Effector CD8-positive, alpha-beta T cell (primary cell): ENCODE measurements around the gene TBCD.
A peak's percentile ranks its signal among the peaks of the same experiment; 100 is the strongest.
"Not testable (repeated sequence)": the region's sequence is repeated elsewhere in the genome, so short reads cannot be mapped to it uniquely, and the experiment has no call there.

Experiments used
- DNase-seq: peaks from one replicate; lab custom pipeline; 2025; lab: John Stamatoyannopoulos, UW

The TBCD gene

GRCh38 chr17:82767041-82767754 lies 15.3 kb downstream of the TBCD start:
- DNase-seq = no peak

DNA sequence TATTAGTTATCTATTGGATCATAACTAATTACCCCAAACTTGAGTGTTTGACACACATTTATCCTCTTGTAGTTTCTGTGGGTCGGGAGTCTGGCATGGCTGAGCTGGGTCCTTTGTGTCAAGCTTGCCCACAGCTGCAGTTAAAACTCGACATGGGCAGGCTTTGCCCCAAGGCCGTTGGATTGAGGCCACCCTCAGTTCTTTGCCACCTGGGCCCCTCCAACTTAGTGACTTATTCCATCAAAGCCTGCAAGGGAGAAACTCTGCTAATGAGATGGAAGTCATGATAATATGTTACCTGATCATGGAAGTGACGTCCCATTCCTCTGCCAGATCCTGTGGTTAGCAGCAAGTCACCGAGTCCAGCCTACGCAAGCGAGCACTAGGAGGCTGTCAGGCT lies 17.2 kb downstream of the TBCD start:
- no peak for DNase-seq

DNA sequence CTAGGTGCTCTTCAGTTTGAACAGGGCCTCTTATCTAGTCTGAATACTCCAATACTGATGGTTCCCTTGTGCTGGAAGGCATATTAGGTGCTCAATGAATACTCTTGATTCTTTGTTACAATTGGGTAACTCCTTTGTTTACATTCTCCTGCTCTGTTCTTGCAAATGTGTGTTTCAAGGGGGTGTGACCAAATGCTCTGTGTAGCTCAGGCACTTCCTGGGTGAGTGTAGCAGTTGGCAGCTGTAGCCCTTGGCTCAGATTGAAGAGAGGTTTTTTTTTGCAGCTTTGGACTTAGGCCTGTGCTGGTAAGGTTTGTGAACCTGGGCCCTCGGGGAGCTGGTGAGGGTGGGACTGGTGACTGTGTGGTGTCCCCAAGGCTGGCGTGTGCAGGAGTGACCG lies 20.2 kb downstream of the TBCD start:
- no peak for DNase-seq

- not testable (repeated sequence) for DNase-seq
Observed at GRCh38 chr17:82774456-82774855, 22.6 kb downstream of the TBCD start.

- DNase-seq = peak; percentile 39
Observed at GRCh38 chr17:82775001-82775823, 23.3 kb downstream of the TBCD start.

GRCh38 chr17:82776454-82776853 lies 24.6 kb downstream of the TBCD start:
- no peak for DNase-seq

DNA sequence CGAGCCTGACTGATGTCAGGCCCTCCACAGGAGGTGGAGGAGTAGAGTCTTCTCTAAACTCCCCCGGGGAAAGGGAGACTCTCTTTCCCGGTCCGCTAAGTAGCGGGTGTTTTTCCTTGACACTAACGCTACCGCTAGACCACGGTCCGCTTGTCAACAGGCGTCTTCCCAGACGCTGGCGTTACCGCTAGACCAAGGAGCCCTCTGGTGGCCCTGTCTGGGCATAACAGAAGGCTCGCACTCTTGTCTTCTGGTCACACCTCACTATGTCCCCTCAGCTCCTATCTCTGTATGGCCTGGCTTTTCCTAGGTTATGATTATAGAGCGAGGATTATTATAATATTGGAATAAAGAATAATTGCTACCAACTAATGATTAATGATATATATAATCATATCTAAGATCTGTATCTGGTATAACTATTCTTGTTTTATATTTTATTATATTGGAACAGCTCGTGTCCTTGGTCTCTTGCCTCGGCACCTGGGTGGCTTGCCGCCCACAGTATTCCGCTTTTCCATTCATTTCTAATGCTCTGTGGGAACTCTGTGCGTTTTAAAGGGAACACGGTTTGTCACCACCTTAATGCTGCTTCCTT lies 26.0 kb downstream of the TBCD start:
- not testable (repeated sequence) for DNase-seq

- DNase-seq = no peak
Observed at GRCh38 chr17:82779541-82779940, 27.7 kb downstream of the TBCD start.

GRCh38 chr17:82780195-82780594 lies 28.3 kb downstream of the TBCD start:
- DNase-seq = no peak

GRCh38 chr17:82780971-82781893 lies 29.4 kb downstream of the TBCD start:
- DNase-seq = no peak

DNA sequence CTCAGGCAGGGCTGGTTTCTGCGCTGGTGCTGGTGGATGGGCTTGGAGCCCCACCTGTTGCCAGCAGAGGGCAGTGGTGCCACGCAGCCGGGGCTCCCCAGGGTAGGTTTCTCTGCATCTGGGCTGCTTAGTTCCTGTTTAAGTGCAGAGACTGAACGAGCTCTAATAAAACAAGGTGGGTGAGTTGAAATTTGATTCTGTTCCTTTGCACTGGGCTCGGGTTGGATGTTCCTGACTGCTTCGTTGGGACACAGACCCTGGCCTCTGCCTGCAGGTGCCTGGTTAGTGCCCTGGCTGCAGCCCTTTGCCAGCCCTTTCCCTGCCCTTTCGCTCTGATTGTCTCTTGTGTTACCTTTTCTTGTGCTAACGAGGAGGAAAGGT lies 30.0 kb downstream of the TBCD start:
- peak; percentile 70 for DNase-seq

- DNase-seq = no peak
Observed at GRCh38 chr17:82782657-82783207, 30.9 kb downstream of the TBCD start.

DNA sequence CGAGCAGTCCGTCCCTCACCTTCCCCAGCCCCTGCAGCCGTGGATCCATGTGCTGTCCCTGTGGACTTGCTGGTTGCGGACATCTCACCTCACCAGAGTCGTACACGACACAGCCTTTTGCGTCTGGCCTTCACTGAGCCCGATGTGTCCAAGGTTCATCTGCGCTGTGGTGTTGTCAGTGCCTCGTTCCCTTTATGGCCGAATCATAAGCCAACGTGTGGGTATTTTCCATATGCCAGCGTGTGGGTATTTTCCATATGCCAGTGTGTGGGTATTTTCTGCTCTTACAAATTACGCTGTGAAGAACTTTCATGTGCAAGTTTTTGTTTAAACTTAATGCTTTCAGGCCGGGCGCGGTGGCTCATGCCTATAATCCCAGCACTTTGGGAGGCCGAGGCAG lies 31.6 kb downstream of the TBCD start:
- DNase-seq = no peak

- DNase-seq = not testable (repeated sequence)
Observed at GRCh38 chr17:82785581-82785980, 33.7 kb downstream of the TBCD start.

- no peak for DNase-seq
Observed at GRCh38 chr17:82786427-82786826, 34.6 kb downstream of the TBCD start.

DNA sequence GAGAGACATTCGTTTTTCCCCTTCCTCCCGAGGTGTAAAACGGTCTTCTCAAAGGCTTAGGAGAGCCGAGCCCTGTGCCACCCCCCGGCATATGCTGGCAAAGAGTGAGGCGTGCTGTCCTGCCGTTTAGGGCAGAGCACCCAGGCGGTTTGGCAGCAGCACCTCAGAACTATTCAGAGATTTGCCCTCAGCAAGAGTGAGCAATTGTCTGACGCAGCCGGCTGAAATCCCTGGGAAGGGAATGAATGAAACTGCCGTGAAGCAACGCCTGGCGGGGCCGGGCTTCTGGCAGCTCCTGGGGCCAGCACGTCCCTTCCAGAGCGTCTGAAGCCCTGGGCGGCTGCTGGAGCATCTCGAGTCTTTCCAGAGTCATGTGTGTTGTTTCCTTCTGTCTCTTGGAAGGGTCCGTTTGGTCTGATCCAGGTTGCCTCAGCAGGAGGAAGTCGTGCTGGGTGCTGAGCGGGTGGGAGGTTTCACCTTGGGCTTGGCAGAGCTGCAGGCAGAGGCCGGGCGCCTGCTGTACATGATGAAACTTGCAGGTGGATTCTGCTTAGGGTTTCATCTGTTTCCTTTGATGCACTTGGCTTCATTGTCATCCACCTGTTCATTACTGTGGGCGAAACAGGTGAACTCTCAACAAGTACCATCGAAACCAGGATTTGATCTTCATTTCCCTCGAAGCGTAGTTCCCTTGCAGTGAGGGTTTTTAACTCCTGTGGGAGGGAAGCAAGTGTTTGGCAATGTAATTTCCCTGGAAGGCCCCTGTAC lies 35.4 kb downstream of the TBCD start:
- DNase-seq = no peak

- no peak for DNase-seq
Observed at GRCh38 chr17:82788206-82789001, 36.5 kb downstream of the TBCD start.

DNA sequence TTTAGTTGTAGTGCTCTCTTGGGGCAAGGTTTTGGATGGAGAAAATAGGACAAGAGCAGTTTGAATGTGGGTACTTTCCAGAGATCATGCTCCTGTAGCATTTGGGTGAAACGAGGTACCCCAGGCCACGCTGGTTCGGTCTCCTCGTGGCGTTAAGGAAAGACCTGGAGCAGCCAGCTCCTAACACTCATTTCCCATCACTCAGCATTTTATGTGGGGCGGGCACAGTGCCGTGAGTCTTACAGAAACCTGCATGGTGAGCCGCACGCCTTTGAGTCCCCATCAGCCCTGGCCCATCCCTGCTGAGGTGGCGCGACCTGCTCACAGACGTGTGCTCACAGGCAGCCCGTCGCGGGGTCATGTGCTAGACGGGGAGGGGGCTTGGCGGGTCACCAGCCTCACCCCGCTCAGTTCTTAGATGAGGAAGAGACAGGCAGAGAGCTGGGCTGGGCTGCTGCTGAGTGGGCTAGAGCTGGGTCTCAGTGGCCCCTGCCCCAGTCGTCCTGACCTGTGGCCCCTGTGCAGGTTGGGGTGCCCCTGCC lies 37.3 kb downstream of the TBCD start:
- no peak for DNase-seq

- no peak for DNase-seq
Observed at GRCh38 chr17:82789806-82790205, 37.9 kb downstream of the TBCD start.

DNA sequence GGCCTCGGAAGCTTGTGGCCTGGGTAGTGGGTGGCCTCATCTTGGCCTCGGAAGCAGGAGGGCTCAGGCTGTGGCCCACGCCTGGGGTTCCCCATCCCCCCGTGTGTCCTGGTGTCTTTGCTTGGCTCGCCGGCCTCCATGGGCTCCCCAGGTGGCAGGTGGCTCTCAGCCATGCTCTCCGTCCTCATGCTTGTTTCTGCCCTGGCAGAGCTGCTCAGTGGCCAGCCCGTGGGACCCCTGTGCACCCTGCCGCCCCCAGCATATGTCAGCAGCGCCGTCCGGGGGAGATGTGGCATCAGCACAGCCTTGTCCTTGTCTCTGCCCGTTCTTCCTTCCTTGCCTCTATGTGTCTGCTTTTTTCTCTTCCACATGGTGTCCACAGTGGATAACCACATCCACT lies 38.5 kb downstream of the TBCD start:
- DNase-seq = no peak
